Parathyroid adenoma (tissue), 2 donors: ENCODE results near the gene PP2D1.

ENCODE experiments used
- H2AFZ ChIP-seq: fragments of 300-600 bp; sonication (generic); one replicate; pipeline ENCODE4 v1.7.0; 2017; ENCODE audit warnings: antibody characterized with exemption, mild to moderate bottlenecking
- H3K27ac ChIP-seq: fragments of 300-600 bp; sonication (generic); one replicate; pipeline ENCODE4 v1.7.0; 2017
- H3K27me3 ChIP-seq: fragments of 300-600 bp; sonication (generic); one replicate; pipeline ENCODE4 v1.7.0; 2017; ENCODE audit warnings: low read length; ENCODE audit not compliant: control insufficient read depth, insufficient read depth
- H3K36me3 ChIP-seq: fragments of 300-600 bp; sonication (generic); one replicate; pipeline ENCODE4 v1.7.0; 2017; ENCODE audit warnings: low read length; ENCODE audit not compliant: control insufficient read depth, insufficient read depth
- H3K4me1 ChIP-seq: fragments of 300-600 bp; sonication (generic); one replicate; pipeline ENCODE4 v1.7.0; 2017; ENCODE audit warnings: control low read depth
- H3K4me2 ChIP-seq: fragments of 300-600 bp; sonication (generic); one replicate; pipeline ENCODE4 v1.7.0; 2017; ENCODE audit warnings: low read length
- H3K4me3 ChIP-seq: fragments of 300-600 bp; sonication (generic); one replicate; pipeline ENCODE4 v1.7.0; 2017; ENCODE audit warnings: low read depth, low read length
- H3K79me2 ChIP-seq: fragments of 300-600 bp; sonication (generic); one replicate; pipeline ENCODE4 v1.7.0; 2017; ENCODE audit warnings: control low read depth
- H3K9ac ChIP-seq: fragments of 300-600 bp; sonication (generic); one replicate; pipeline ENCODE4 v1.7.0; 2017; ENCODE audit warnings: mild to moderate bottlenecking
- H3K9me3 ChIP-seq: fragments of 300-600 bp; sonication (generic); one replicate; pipeline ENCODE4 v1.7.0; 2017; ENCODE audit warnings: low read length; ENCODE audit not compliant: control insufficient read depth
- CTCF ChIP-seq: fragments of 300-600 bp; sonication (generic); IDR thresholded peaks from one replicate; pipeline ENCODE4 v1.7.0; 2017; ENCODE audit warnings: antibody characterized with exemption, mild to moderate bottlenecking
- donor health status: primary hyperparathyroidism.

The PP2D1 gene

GRCh38 chr3:20041197-20041780, 29.2 kb upstream of the PP2D1 start:
- TF ChIP-seq CTCF = no peak
- peak overlapping the region; percentile 86 for H3K4me2 ChIP-seq
- H3K79me2 ChIP-seq = peaks cover 28% of the 10 kb centered on the region
- H2AFZ ChIP-seq = peak overlapping the region; percentile 47
- no peaks in the 10 kb centered on the region for H3K36me3 ChIP-seq
- peak overlapping the region; percentile 87 for H3K27ac ChIP-seq
- no peaks in the 10 kb centered on the region for H3K27me3 ChIP-seq
- H3K4me3 ChIP-seq = peak overlapping the region; percentile 81
- peak overlapping the region; percentile 85 for H3K9ac ChIP-seq
- H3K4me1 ChIP-seq = peaks cover 26% of the 10 kb centered on the region
- no peaks in the 10 kb centered on the region for H3K9me3 ChIP-seq

- H3K27me3 ChIP-seq = no peaks in the 10 kb centered on the region
- H3K36me3 ChIP-seq = no peaks in the 10 kb centered on the region
- H2AFZ ChIP-seq = peak overlapping the region; percentile 47
- peak; percentile 48 for TF ChIP-seq CTCF
- H3K4me2 ChIP-seq = peak overlapping the region; percentile 86
- peak overlapping the region; percentile 87 for H3K27ac ChIP-seq
- peak overlapping the region; percentile 85 for H3K9ac ChIP-seq
- H3K4me3 ChIP-seq = peak overlapping the region; percentile 81
- H3K9me3 ChIP-seq = no peaks in the 10 kb centered on the region
- H3K4me1 ChIP-seq = peaks cover 26% of the 10 kb centered on the region
- H3K79me2 ChIP-seq = peaks cover 22% of the 10 kb centered on the region
Measured at GRCh38 chr3:20040548-20041196, 28.6 kb upstream of the PP2D1 start.

- H3K4me3 ChIP-seq = peak within 1 kb of the TSS; percentile 81
- H3K9ac ChIP-seq = peak within 1 kb of the TSS; percentile 85
- no peaks in the 10 kb centered on the region for H3K36me3 ChIP-seq
- H3K9me3 ChIP-seq = no peaks in the 10 kb centered on the region
- H3K27me3 ChIP-seq = no peaks in the 10 kb centered on the region
- peak within 1 kb of the TSS; percentile 93 for H3K27ac ChIP-seq
- H2AFZ ChIP-seq = peak within 1 kb of the TSS; percentile 90
- peaks cover 16% of the 10 kb centered on the region for H3K79me2 ChIP-seq
- TF ChIP-seq CTCF = peak; percentile 85
- peaks cover 26% of the 10 kb centered on the region for H3K4me1 ChIP-seq
- peak within 1 kb of the TSS; percentile 90 for H3K4me2 ChIP-seq
Measured at GRCh38 chr3:20039765-20040547, 27.9 kb upstream of the PP2D1 start, which contains the start of gene KAT2B. Gene KAT2B (plus strand): TSS chr3:20040446. CDS start chr3:20040478, 32 bp downstream.

GRCh38 chr3:20039466-20039764, 27.4 kb upstream of the PP2D1 start:
- Histone ChIP-seq H3K36me3 (no peaks in the 10 kb centered on the region), H3K9me3 (no peaks in the 10 kb centered on the region), H3K9ac (peak overlapping the region; percentile 41), H3K79me2 (peaks cover 11% of the 10 kb centered on the region), H3K4me3 (peak overlapping the region; percentile 73), H3K4me2 (peak overlapping the region; percentile 90), H3K27ac (peak overlapping the region; percentile 93), H3K27me3 (no peaks in the 10 kb centered on the region), H3K4me1 (peaks cover 26% of the 10 kb centered on the region), H2AFZ (peak overlapping the region; percentile 90)
- TF ChIP-seq CTCF = no peak
